ENCODE data around the gene MYCBP.

The MYCBP gene

GRCh38 chr1:38827318-38827717, 45.8 kb downstream of the MYCBP start:
- Histone ChIP-seq H3K4me1 (ENCODE audit: control insufficient read depth in 2 of 2, insufficient read depth in 2 of 2, low read length in 2 of 2) (no peaks in the 10 kb centered on the region), H3K36me3 (ENCODE audit: control insufficient read depth in 2 of 2, insufficient read depth in 2 of 2, low read length in 2 of 2) (no peaks in the 10 kb centered on the region), H3K9ac (ENCODE audit: low read depth in 1 of 2, low read length in 2 of 2) (no peak overlapping the region), H3K27ac (ENCODE audit: low read depth in 2 of 2, low read length in 2 of 2) (no peak overlapping the region), H3K9me3 (ENCODE audit: control insufficient read depth in 2 of 2, low read length in 2 of 2) (no peaks in the 10 kb centered on the region), H3K27me3 (ENCODE audit: control insufficient read depth in 2 of 2, insufficient read depth in 2 of 2, low read length in 2 of 2) (peaks cover 5 to 10% of the 10 kb centered on the region in 2 donors), H3K4me3 (ENCODE audit: low read length in 2 of 2) (no peak overlapping the region)

DNA sequence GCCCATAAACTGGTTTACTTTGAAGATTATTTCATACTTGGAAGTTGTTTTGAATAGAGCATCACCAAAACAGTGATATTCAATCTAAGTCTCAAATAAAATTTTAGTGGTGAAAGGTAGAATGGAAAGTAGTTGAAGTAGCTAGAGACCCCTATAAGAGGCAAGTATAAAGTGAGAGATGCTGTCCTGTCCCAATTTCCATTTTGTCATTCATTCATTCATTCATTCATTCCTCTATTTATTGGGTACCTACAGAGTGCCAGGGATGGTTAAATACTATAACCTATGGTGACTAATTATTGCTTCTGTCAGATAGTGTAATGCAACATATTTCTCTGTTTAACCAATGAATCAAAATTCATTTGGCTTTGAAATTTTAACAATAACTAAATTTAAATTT, 46.3 kb downstream of the MYCBP start:
- Histone ChIP-seq H3K36me3 (ENCODE audit: control insufficient read depth in 2 of 2, insufficient read depth in 2 of 2, low read length in 2 of 2) (no peaks in the 10 kb centered on the region), H3K27ac (ENCODE audit: low read depth in 2 of 2, low read length in 2 of 2) (no peak overlapping the region), H3K4me1 (ENCODE audit: control insufficient read depth in 2 of 2, insufficient read depth in 2 of 2, low read length in 2 of 2) (no peaks in the 10 kb centered on the region), H3K9me3 (ENCODE audit: control insufficient read depth in 2 of 2, low read length in 2 of 2) (no peaks in the 10 kb centered on the region), H3K27me3 (ENCODE audit: control insufficient read depth in 2 of 2, insufficient read depth in 2 of 2, low read length in 2 of 2) (peaks cover 3 to 14% of the 10 kb centered on the region in 2 donors), H3K9ac (ENCODE audit: low read depth in 1 of 2, low read length in 2 of 2) (no peak overlapping the region), H3K4me3 (ENCODE audit: low read length in 2 of 2) (no peak overlapping the region)

GRCh38 chr1:38826262-38826661, 46.9 kb downstream of the MYCBP start:
- Histone ChIP-seq H3K4me1 (ENCODE audit: control insufficient read depth in 2 of 2, insufficient read depth in 2 of 2, low read length in 2 of 2) (no peaks in the 10 kb centered on the region), H3K27ac (ENCODE audit: low read depth in 2 of 2, low read length in 2 of 2) (no peak overlapping the region), H3K9me3 (ENCODE audit: control insufficient read depth in 2 of 2, low read length in 2 of 2) (no peaks in the 10 kb centered on the region), H3K9ac (ENCODE audit: low read depth in 1 of 2, low read length in 2 of 2) (no peak overlapping the region), H3K27me3 (ENCODE audit: control insufficient read depth in 2 of 2, insufficient read depth in 2 of 2, low read length in 2 of 2) (peaks cover 3 to 15% of the 10 kb centered on the region in 2 donors), H3K4me3 (ENCODE audit: low read length in 2 of 2) (no peak overlapping the region), H3K36me3 (ENCODE audit: control insufficient read depth in 2 of 2, insufficient read depth in 2 of 2, low read length in 2 of 2) (no peaks in the 10 kb centered on the region)

DNA sequence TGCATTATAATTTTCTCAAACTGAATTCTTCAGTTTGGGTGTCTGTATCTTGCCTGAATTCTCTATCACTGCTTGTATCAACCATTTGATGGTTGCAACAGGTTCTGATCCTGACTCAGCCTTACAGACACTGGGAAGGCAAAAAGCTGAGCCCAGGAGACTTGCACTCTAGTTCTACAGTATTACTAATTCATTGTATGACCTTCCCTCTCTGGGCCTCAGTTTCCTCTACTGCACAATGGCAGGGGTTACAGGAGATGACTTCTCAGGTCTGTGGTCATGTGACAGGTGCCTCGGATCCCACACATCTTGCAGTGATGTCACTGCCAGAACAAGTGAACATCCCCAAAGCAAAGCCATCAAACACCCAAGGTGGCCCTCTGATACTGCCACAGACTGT, 52.3 kb downstream of the MYCBP start:
- Histone ChIP-seq H3K27ac (ENCODE audit: low read depth in 2 of 2, low read length in 2 of 2) (no peak overlapping the region), H3K27me3 (ENCODE audit: control insufficient read depth in 2 of 2, insufficient read depth in 2 of 2, low read length in 2 of 2) (peaks cover 28 to 32% of the 10 kb centered on the region in 2 donors), H3K9ac (ENCODE audit: low read depth in 1 of 2, low read length in 2 of 2) (no peak overlapping the region), H3K4me1 (ENCODE audit: control insufficient read depth in 2 of 2, insufficient read depth in 2 of 2, low read length in 2 of 2) (peaks cover 7 to 9% of the 10 kb centered on the region in 2 donors), H3K4me3 (ENCODE audit: low read length in 2 of 2) (no peak overlapping the region), H3K36me3 (ENCODE audit: control insufficient read depth in 2 of 2, insufficient read depth in 2 of 2, low read length in 2 of 2) (no peaks in the 10 kb centered on the region), H3K9me3 (ENCODE audit: control insufficient read depth in 2 of 2, low read length in 2 of 2) (peaks cover 0 to 4% of the 10 kb centered on the region in 2 donors)

DNA sequence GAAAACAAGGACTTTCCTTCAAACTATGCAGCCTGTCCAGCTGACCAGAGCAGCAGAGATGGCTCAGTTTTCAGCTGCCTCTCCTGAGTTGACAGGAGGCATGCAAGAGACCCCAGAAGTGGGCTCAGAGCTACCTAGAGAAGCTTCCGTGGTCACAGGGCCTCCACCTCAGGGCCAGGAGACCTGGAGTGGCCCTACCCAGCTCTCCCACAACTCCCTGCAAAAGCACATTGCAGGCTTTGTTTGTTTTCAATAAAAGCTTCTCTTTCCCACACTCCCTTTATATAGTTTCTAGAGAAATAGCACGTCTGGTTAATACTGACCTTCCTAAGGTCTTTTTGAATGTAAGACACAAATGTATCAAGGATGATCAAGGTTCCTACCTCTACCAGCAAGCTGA, 53.6 kb downstream of the MYCBP start:
- peaks cover 7 to 9% of the 10 kb centered on the region in 2 donors for H3K4me1 ChIP-seq (ENCODE audit: control insufficient read depth in 2 of 2, insufficient read depth in 2 of 2, low read length in 2 of 2)
- H3K9ac ChIP-seq (ENCODE audit: low read depth in 1 of 2, low read length in 2 of 2): no peak overlapping the region
- no peak overlapping the region for H3K4me3 ChIP-seq (ENCODE audit: low read length in 2 of 2)
- no peak overlapping the region for H3K27ac ChIP-seq (ENCODE audit: low read depth in 2 of 2, low read length in 2 of 2)
- H3K9me3 ChIP-seq (ENCODE audit: control insufficient read depth in 2 of 2, low read length in 2 of 2): peaks cover 0 to 4% of the 10 kb centered on the region in 2 donors
- peaks cover 34 to 37% of the 10 kb centered on the region in 2 donors for H3K27me3 ChIP-seq (ENCODE audit: control insufficient read depth in 2 of 2, insufficient read depth in 2 of 2, low read length in 2 of 2)
- H3K36me3 ChIP-seq (ENCODE audit: control insufficient read depth in 2 of 2, insufficient read depth in 2 of 2, low read length in 2 of 2): no peaks in the 10 kb centered on the region

- peaks cover 34 to 41% of the 10 kb centered on the region in 2 donors for H3K27me3 ChIP-seq (ENCODE audit: control insufficient read depth in 2 of 2, insufficient read depth in 2 of 2, low read length in 2 of 2)
- H3K9ac ChIP-seq (ENCODE audit: low read depth in 1 of 2, low read length in 2 of 2): no peak overlapping the region
- peaks cover 7 to 9% of the 10 kb centered on the region in 2 donors for H3K4me1 ChIP-seq (ENCODE audit: control insufficient read depth in 2 of 2, insufficient read depth in 2 of 2, low read length in 2 of 2)
- H3K27ac ChIP-seq (ENCODE audit: low read depth in 2 of 2, low read length in 2 of 2): no peak overlapping the region
- H3K36me3 ChIP-seq (ENCODE audit: control insufficient read depth in 2 of 2, insufficient read depth in 2 of 2, low read length in 2 of 2): no peaks in the 10 kb centered on the region
- peaks cover 0 to 4% of the 10 kb centered on the region in 2 donors for H3K9me3 ChIP-seq (ENCODE audit: control insufficient read depth in 2 of 2, low read length in 2 of 2)
- no peak overlapping the region for H3K4me3 ChIP-seq (ENCODE audit: low read length in 2 of 2)
Measured at GRCh38 chr1:38819040-38819439, 54.1 kb downstream of the MYCBP start.

- H3K9me3 ChIP-seq (ENCODE audit: control insufficient read depth in 2 of 2, low read length in 2 of 2): peaks cover 0 to 4% of the 10 kb centered on the region in 2 donors
- H3K36me3 ChIP-seq (ENCODE audit: control insufficient read depth in 2 of 2, insufficient read depth in 2 of 2, low read length in 2 of 2): no peaks in the 10 kb centered on the region
- no peak overlapping the region for H3K27ac ChIP-seq (ENCODE audit: low read depth in 2 of 2, low read length in 2 of 2)
- H3K4me1 ChIP-seq (ENCODE audit: control insufficient read depth in 2 of 2, insufficient read depth in 2 of 2, low read length in 2 of 2): peaks cover 7 to 9% of the 10 kb centered on the region in 2 donors
- peak overlapping the region in 1 of 2 donors; percentile 30 for H3K4me3 ChIP-seq (ENCODE audit: low read length in 2 of 2)
- peaks cover 34 to 44% of the 10 kb centered on the region in 2 donors for H3K27me3 ChIP-seq (ENCODE audit: control insufficient read depth in 2 of 2, insufficient read depth in 2 of 2, low read length in 2 of 2)
- H3K9ac ChIP-seq (ENCODE audit: low read depth in 1 of 2, low read length in 2 of 2): no peak overlapping the region
Measured at GRCh38 chr1:38818175-38818976, 54.8 kb downstream of the MYCBP start.

DNA sequence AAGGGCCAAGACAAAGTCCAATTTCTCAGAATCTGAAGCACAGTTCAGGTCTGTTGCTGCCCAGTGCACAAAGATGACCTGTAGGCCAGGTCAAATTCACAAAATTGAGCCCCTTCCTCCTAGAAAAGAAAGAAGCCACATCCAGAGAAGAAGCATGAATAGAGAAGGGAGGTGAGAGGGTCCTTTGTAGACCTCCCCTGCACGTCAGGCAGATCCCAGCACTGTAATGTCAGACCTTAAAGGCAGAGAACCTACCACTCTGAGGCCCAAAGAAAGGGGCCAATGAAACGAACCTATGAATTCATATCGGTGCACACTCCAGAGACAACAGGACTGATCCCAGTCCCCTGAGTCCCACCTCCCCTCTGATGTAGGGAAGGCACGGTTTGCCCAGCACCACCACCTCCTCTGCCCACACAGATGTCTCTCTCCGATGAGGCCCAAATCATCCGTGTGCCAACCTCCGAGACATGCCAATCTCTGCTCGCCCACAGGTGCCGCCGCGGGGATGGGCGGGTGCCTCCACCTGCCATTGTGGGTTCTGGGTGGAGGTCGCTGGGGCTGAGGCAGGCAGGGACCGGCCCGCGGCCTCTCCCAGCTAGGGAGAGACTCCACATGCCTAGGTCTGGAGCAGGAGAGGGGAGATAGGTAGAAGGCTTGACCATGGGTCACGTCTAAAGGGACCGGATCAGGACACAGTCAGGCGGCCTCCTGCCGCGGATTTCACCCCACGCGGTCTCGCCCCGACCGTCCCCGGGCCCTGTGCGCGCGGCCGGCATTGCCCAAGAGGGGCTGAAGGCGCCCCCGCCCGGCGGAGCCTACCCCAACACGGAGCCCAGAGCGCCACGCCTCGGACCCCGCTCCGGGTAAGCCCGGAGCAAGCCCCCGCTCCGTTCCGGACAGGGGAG, 55.6 kb downstream of the MYCBP start:
- peaks cover 34 to 44% of the 10 kb centered on the region in 2 donors for H3K27me3 ChIP-seq (ENCODE audit: control insufficient read depth in 2 of 2, insufficient read depth in 2 of 2, low read length in 2 of 2)
- H3K4me1 ChIP-seq (ENCODE audit: control insufficient read depth in 2 of 2, insufficient read depth in 2 of 2, low read length in 2 of 2): peaks cover 7 to 9% of the 10 kb centered on the region in 2 donors
- H3K27ac ChIP-seq (ENCODE audit: low read depth in 2 of 2, low read length in 2 of 2): no peak overlapping the region
- H3K4me3 ChIP-seq (ENCODE audit: low read length in 2 of 2): peak overlapping the region in 1 of 2 donors; percentile 5
- peaks cover 0 to 4% of the 10 kb centered on the region in 2 donors for H3K9me3 ChIP-seq (ENCODE audit: control insufficient read depth in 2 of 2, low read length in 2 of 2)
- H3K36me3 ChIP-seq (ENCODE audit: control insufficient read depth in 2 of 2, insufficient read depth in 2 of 2, low read length in 2 of 2): no peaks in the 10 kb centered on the region
- H3K9ac ChIP-seq (ENCODE audit: low read depth in 1 of 2, low read length in 2 of 2): no peak overlapping the region

DNA sequence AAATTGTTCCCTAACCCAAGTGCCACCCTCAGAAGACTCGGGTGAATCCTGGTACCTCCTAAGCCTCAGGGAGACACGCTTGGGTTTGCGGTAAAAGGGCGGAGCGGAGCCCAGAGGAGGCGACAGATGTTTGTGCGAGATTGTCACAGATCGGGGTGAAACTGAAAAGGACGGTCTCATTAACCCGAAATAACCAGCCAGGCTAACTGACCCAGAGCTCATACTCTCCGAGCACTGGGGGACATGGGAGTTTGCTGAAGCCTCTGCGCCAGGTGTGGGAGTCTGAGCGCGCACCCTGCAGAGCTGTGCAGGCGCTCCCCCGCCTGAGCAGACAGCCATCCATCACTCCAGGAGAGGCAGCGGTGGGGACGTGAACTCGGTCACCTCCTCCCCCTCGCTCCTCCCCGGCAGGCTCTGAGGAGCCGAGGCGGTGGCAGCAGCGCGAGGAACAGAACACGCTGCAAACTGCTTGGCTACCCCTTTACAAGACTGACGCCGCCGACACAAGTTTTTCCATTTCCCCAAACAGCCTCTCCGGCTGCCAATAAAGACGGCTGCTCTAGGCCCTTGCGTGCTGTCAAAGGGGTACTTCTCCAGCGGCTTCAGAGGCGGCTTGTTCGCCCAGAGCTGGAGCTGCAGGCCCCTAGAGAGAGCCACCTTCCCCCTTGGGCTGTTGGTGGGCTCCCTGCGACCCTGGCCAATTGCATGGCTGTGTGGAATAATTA, 57.1 kb downstream of the MYCBP start:
- Histone ChIP-seq H3K9ac (ENCODE audit: low read depth in 1 of 2, low read length in 2 of 2) (no peak overlapping the region), H3K27ac (ENCODE audit: low read depth in 2 of 2, low read length in 2 of 2) (no peak overlapping the region), H3K36me3 (ENCODE audit: control insufficient read depth in 2 of 2, insufficient read depth in 2 of 2, low read length in 2 of 2) (no peaks in the 10 kb centered on the region), H3K4me3 (ENCODE audit: low read length in 2 of 2) (no peak overlapping the region), H3K9me3 (ENCODE audit: control insufficient read depth in 2 of 2, low read length in 2 of 2) (peaks cover 0 to 4% of the 10 kb centered on the region in 2 donors), H3K4me1 (ENCODE audit: control insufficient read depth in 2 of 2, insufficient read depth in 2 of 2, low read length in 2 of 2) (peaks cover 7 to 9% of the 10 kb centered on the region in 2 donors), H3K27me3 (ENCODE audit: control insufficient read depth in 2 of 2, insufficient read depth in 2 of 2, low read length in 2 of 2) (peaks cover 30 to 44% of the 10 kb centered on the region in 2 donors)
